Lung (tissue), 12 donors: ENCODE data around the gene TAF4. TPM values are rescaled to one million over a fixed set of nuclear protein-coding genes. Genes with fewer than 3 reads are reported as not detected.

Experiments used
- ATAC-seq: fragments of 200-7000 bp; cut with Tn5 transposase; one replicate; pipeline ENCODE4 v1.9.1; 2020; ENCODE audit warnings: moderate number of reproducible peaks; ENCODE audit not compliant: insufficient read depth, low FRiP score
- DNase-seq, 3 donors: peaks; one replicate each; pipeline ENCODE4 v3.0.0-alpha.2; 2013 to 2017
- H3K27ac ChIP-seq, 2 donors: one replicate each; pipeline ENCODE4 v1.5.1; 2013; ENCODE audit warnings: mild to moderate bottlenecking in 2 of 2, moderate library complexity in 2 of 2, control low read depth in 1 of 2, inconsistent platforms in 1 of 2, low read depth in 1 of 2, low read length in 1 of 2
- H3K27me3 ChIP-seq, 3 donors: one replicate each; pipeline ENCODE4 v1.5.1; 2013; ENCODE audit warnings: low read length in 2 of 3; ENCODE audit not compliant: control insufficient read depth in 3 of 3, insufficient read depth in 3 of 3
- H3K36me3 ChIP-seq, 4 donors: one replicate each; pipeline ENCODE4 v1.5.1; 2013; ENCODE audit warnings: low read length in 4 of 4, mild to moderate bottlenecking in 1 of 4, moderate library complexity in 1 of 4; ENCODE audit not compliant: control insufficient read depth in 4 of 4, insufficient read depth in 4 of 4
- H3K4me1 ChIP-seq, 5 donors: one replicate each; pipeline ENCODE4 v1.5.1; 2013; ENCODE audit warnings: low read length in 5 of 5, mild to moderate bottlenecking in 2 of 5, moderate library complexity in 1 of 5; ENCODE audit not compliant: control insufficient read depth in 5 of 5, insufficient read depth in 5 of 5
- H3K4me3 ChIP-seq: one replicate; pipeline ENCODE4 v1.5.1; 2013; ENCODE audit warnings: mild to moderate bottlenecking, control low read depth, moderate library complexity
- H3K9ac ChIP-seq, 2 donors: one replicate each; pipeline ENCODE4 v1.5.1; 2013; ENCODE audit warnings: low read length in 2 of 2, control low read depth in 1 of 2; ENCODE audit not compliant: insufficient read depth in 1 of 2
- H3K9me3 ChIP-seq, 4 donors: one replicate each; pipeline ENCODE4 v1.5.1; 2013; ENCODE audit warnings: low read length in 3 of 4, mild to moderate bottlenecking in 1 of 4, moderate library complexity in 1 of 4; ENCODE audit not compliant: control insufficient read depth in 4 of 4, insufficient read depth in 3 of 4
- CTCF ChIP-seq: IDR thresholded peaks from 2 replicates; pipeline ENCODE4 v1.5.1; 2012; ENCODE audit warnings: mild to moderate bottlenecking; ENCODE audit errors: control extremely low read depth, extremely low read depth
- WGBS, 2 donors: extraction: QIAGEN DNeasy Blood & Tissue Kit; methylation state at CpG; one replicate each; pipeline ENCODE4 v1.1.7; 2013; 5-methylcytosine and 5-hydroxymethylcytosine counted together
- polyA plus RNA-seq, 2 donors: library from polyadenylated mRNA; stranded (reverse); fragments of 200-250 nt; gene quantifications; one replicate each; pipeline ENCODE4 v1.2.1, GENCODE V29; 2013
- total RNA-seq, 2 donors: library from RNA; depleted of rRNA in 1 of 2; stranded (reverse); fragments of >200 nt in 1 of 2; gene quantifications; one replicate each; pipeline ENCODE4 v1.2.1, GENCODE V29; 2014 to 2021
- donor health status: control.
- donor health status: control.
- donor health status: Bipolar disorder and iron deficiency.
- donor health status: healthy.
- donor health status: DM: yes; HTN: yes; CAD: no.

TAF4 gene
- total and polyA plus RNA-seq, 4 donors = 5.4 to 20.3 (median 10.9) TPM

GRCh38 chr20:62040381-62040922, 25.2 kb downstream of the TAF4 start:
- 93 to 96% methylated on average over 25 of the region's 25 CpGs for WGBS, 2 donors
- no peaks in the 10 kb centered on the region for H3K36me3 ChIP-seq
- no peak overlapping the region for H3K27ac ChIP-seq
- DNase-seq (no peak), ATAC-seq (no peak)
- H3K9ac ChIP-seq = no peak overlapping the region
- H3K9me3 ChIP-seq = peaks cover 0 to 6% (median 0%) of the 10 kb centered on the region in 4 donors
- no peaks in the 10 kb centered on the region for H3K27me3 ChIP-seq
- no peak for TF ChIP-seq CTCF
- H3K4me1 ChIP-seq = peaks cover 3 to 7% (median 6%) of the 10 kb centered on the region in 5 donors
- no peak overlapping the region for H3K4me3 ChIP-seq

DNA sequence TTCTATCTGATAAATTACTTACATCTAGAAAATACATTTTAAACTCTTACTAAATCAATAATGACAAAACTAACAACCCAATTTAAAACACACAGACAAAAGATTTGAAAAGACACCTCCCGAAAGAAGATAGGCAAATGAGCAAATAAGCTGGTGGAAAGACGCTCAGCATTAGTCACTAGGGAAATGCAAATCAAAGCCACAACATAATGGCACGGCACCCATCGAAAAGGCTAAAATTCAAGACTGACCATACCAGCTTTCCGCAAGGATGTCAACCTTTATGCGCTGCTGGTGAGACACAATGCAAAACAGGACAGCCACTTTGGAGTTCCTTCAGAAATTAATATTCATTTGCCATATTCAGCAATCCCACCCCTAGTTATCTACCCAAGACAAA, 25.9 kb downstream of the TAF4 start:
- Histone ChIP-seq H3K4me1 (peaks cover 0 to 4% (median 1%) of the 10 kb centered on the region in 5 donors), H3K9me3 (peaks cover 0 to 6% (median 0%) of the 10 kb centered on the region in 4 donors), H3K27me3 (no peaks in the 10 kb centered on the region), H3K27ac (no peak overlapping the region), H3K9ac (no peak overlapping the region), H3K4me3 (no peak overlapping the region), H3K36me3 (no peaks in the 10 kb centered on the region)
- 95 to 98% methylated on average over 6 of the region's 6 CpGs for WGBS, 2 donors
- no peak for TF ChIP-seq CTCF
- DNase-seq = no peak
- no peak for ATAC-seq

DNA sequence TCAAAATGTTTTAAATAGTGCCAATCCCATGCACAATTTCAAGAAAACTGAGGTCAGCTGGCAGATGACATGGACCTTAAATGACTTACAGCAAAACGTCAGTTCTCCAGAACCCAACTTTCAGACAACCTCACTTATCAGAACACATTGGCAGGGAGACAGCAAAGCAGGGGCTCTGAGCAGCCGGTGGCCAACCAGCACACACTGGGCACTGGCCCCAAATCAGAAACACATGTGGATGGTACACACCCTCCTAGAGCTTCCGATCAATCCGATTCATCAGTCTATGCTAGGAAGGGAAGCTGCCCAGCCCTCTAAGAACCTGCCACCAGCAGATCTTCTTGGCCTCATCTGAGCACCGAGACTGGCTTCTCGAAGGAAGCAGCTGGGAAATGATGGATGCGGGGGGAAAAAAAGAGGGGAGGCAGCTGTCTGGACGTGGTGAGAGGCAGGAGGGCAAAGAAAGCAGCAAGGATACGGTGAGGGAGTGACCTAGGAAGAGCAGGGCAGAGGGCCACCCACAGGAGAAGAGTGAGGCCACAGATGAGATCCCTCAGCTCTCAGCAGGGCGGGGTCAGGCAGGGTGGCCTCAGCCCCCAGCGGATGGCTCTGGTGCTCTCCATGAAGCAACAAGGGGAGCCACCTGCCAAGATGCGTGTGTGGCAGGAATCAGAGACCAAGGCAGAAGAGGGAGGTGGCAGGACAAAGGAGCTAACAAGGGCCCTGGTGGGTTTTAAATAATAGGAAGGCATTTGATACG, 32.9 kb downstream of the TAF4 start:
- ATAC-seq (no peak), DNase-seq (no peak)
- WGBS, 2 donors = 70 to 82% methylated on average over 13 of the region's 13 CpGs
- H3K27ac ChIP-seq = no peak overlapping the region
- peaks cover 0 to 6% (median 0%) of the 10 kb centered on the region in 4 donors for H3K9me3 ChIP-seq
- H3K27me3 ChIP-seq = no peaks in the 10 kb centered on the region
- H3K36me3 ChIP-seq = no peaks in the 10 kb centered on the region
- TF ChIP-seq CTCF = no peak
- no peak overlapping the region for H3K9ac ChIP-seq
- no peak overlapping the region for H3K4me3 ChIP-seq
- peaks cover 0 to 2% (median 0%) of the 10 kb centered on the region in 5 donors for H3K4me1 ChIP-seq
